Mucosa of descending colon (tissue), 3 donors: ENCODE results near the gene TOGARAM2. TPM values are rescaled to one million over a fixed set of nuclear protein-coding genes. Genes with fewer than 3 reads are reported as not detected.

ENCODE experiments used
- ATAC-seq: fragments of 200-7000 bp; cut with Tn5 transposase; one replicate; pipeline ENCODE4 v1.9.1; 2020; ENCODE audit warnings: mild to moderate bottlenecking, moderate library complexity
- DNase-seq, 3 donors: peaks; one replicate each; pipeline ENCODE4 v3.0.0-alpha.2; 2020
- H3K36me3 ChIP-seq: fragments of 200-600 bp; one replicate; pipeline ENCODE4 v1.8.0; 2021; ENCODE audit warnings: low read depth, mild to moderate bottlenecking
- H3K4me1 ChIP-seq: fragments of 200-600 bp; one replicate; pipeline ENCODE4 v1.8.0; 2021; ENCODE audit warnings: low read depth, mild to moderate bottlenecking
- H3K4me3 ChIP-seq: fragments of 200-600 bp; one replicate; pipeline ENCODE4 v1.8.0; 2021; ENCODE audit warnings: mild to moderate bottlenecking
- H3K9me3 ChIP-seq: fragments of 200-600 bp; one replicate; pipeline ENCODE4 v1.8.0; 2021; ENCODE audit warnings: mild to moderate bottlenecking
- CTCF ChIP-seq: fragments of 200-600 bp; IDR thresholded peaks from one replicate; pipeline ENCODE4 v1.8.0; 2022; ENCODE audit warnings: antibody characterized with exemption, mild to moderate bottlenecking
- intact Hi-C, 2 donors: fragments of 100-400 bp; cut with DNase I in 1 of 2; cut with micrococcal nuclease in 1 of 2; formaldehyde crosslinking; loops; one replicate each; pipeline versions ENCODE4 v1.11.0 to v1.11.1; 2022; cut with DNase I, micrococcal nuclease
- total RNA-seq, 3 donors: library from RNA; stranded (reverse); fragmentation: NEBNext Ultra II Directional in 2 of 3; extraction: Animal tissue kit (Norgen Biotek cat#: 25700) in 2 of 3; gene quantifications; one replicate each; pipeline versions ENCODE4 v1.2.1 to v1.2.4, GENCODE V29; 2021 to 2023
- donor health status: DM: no; HTN: no; CAD: no; lungs with moderate emphysema.
- donor health status: DM: no; HTN: no; CAD: no.
- donor health status: DM: no; HTN: yes; CAD: no.

Gene TOGARAM2
- total RNA-seq, 3 donors from 2014 or later, result 0.58 to 3.2 (median 0.81) TPM

- ATAC-seq (no peak), DNase-seq (no peak)
- Histone ChIP-seq H3K4me3 (no peak overlapping the region), H3K9me3 (no peaks in the 10 kb centered on the region), H3K4me1 (no peaks in the 10 kb centered on the region), H3K36me3 (no peaks in the 10 kb centered on the region)
- intact Hi-C loops, result no loop called here
- no peak for TF ChIP-seq CTCF
Measured at GRCh38 chr2:29052807-29053206, 71.7 kb downstream of the TOGARAM2 start.

- intact Hi-C loops, result no loop called here
- H3K4me3 ChIP-seq, result no peak overlapping the region
- ATAC-seq, result no peak
Measured at GRCh38 chr2:29053223-29053622, 72.1 kb downstream of the TOGARAM2 start.

GRCh38 chr2:29053670-29054400 is 72.7 kb downstream of the TOGARAM2 start:
- no peaks in the 10 kb centered on the region for H3K9me3 ChIP-seq
- ATAC-seq (no peak), DNase-seq (no peak)
- TF ChIP-seq CTCF, result no peak
- intact Hi-C loops, result no loop called here
- H3K36me3 ChIP-seq, result no peaks in the 10 kb centered on the region
- H3K4me1 ChIP-seq, result no peaks in the 10 kb centered on the region
- H3K4me3 ChIP-seq, result no peak overlapping the region

More at GRCh38 chr2:29053223-29053622, 72.1 kb downstream of the TOGARAM2 start:
- H3K4me1 ChIP-seq, result no peaks in the 10 kb centered on the region
- DNase-seq, result no peak
- TF ChIP-seq CTCF, result no peak
- no peaks in the 10 kb centered on the region for H3K9me3 ChIP-seq
- no peaks in the 10 kb centered on the region for H3K36me3 ChIP-seq

GRCh38 chr2:29054430-29054829 is 73.3 kb downstream of the TOGARAM2 start:
- DNase-seq (no peak), ATAC-seq (no peak)
- H3K9me3 ChIP-seq, result no peaks in the 10 kb centered on the region
- intact Hi-C loops, result no loop called here
- no peak overlapping the region for H3K4me3 ChIP-seq
- H3K4me1 ChIP-seq, result no peaks in the 10 kb centered on the region
- TF ChIP-seq CTCF, result no peak
- no peaks in the 10 kb centered on the region for H3K36me3 ChIP-seq

- no peak for ATAC-seq
- DNase-seq, result no peak
- no peak for TF ChIP-seq CTCF
- Histone ChIP-seq H3K4me1 (no peaks in the 10 kb centered on the region), H3K9me3 (no peaks in the 10 kb centered on the region), H3K36me3 (no peaks in the 10 kb centered on the region), H3K4me3 (no peak overlapping the region)
- intact Hi-C loops, result no loop called here
Measured at GRCh38 chr2:29055601-29056000, 74.5 kb downstream of the TOGARAM2 start.
